Osteoblast (primary cell): ENCODE data around the gene CHCHD1. TPM values are rescaled to one million over a fixed set of nuclear protein-coding genes. Genes with fewer than 3 reads are reported as not detected.
A peak's percentile ranks its signal among the peaks of the same experiment; 100 is the strongest.
"Not testable (repeated sequence)": the region's sequence is repeated elsewhere in the genome, so short reads cannot be mapped to it uniquely, and the experiment has no call there.

ENCODE experiments used
- DNase-seq: peaks from one replicate; pipeline ENCODE4 v3.0.0; 2011; ENCODE audit warnings: low spot score, mixed read lengths; ENCODE audit not compliant: insufficient read length; ENCODE audit errors: missing footprints
- H2AFZ ChIP-seq: 2 replicates; pipeline ENCODE4 v1.6.0; 2011; ENCODE audit warnings: mild to moderate bottlenecking, low read length
- H3K27ac ChIP-seq: 2 replicates; pipeline ENCODE4 v1.5.1; 2011; ENCODE audit warnings: mild to moderate bottlenecking, low read depth, low read length, moderate library complexity
- H3K27me3 ChIP-seq: 2 replicates; pipeline ENCODE4 v1.6.0; 2012; ENCODE audit warnings: mild to moderate bottlenecking, control low read depth, inconsistent platforms, low read length, moderate library complexity; ENCODE audit not compliant: insufficient read depth
- H3K36me3 ChIP-seq: 2 replicates; pipeline ENCODE4 v1.5.1; 2011; ENCODE audit warnings: mild to moderate bottlenecking, low read length, control low read depth, moderate library complexity; ENCODE audit not compliant: insufficient read depth
- H3K4me1 ChIP-seq: 2 replicates; pipeline ENCODE4 v1.5.1; 2011; ENCODE audit warnings: mild to moderate bottlenecking, low read length, control low read depth, moderate library complexity; ENCODE audit not compliant: insufficient read depth
- H3K4me2 ChIP-seq: 2 replicates; pipeline ENCODE4 v1.6.0; 2011; ENCODE audit warnings: mild to moderate bottlenecking, low read length; ENCODE audit not compliant: insufficient read depth
- H3K4me3 ChIP-seq: fragments of 200-600 bp; sonication (generic); 3 replicates; pipeline ENCODE4 v1.5.1; 2012; ENCODE audit warnings: mild to moderate bottlenecking, low read length, inconsistent platforms; ENCODE audit not compliant: insufficient read depth
- H3K79me2 ChIP-seq: 2 replicates; pipeline ENCODE4 v1.6.0; 2012; ENCODE audit warnings: mild to moderate bottlenecking, low read length, control low read depth, inconsistent platforms; ENCODE audit not compliant: insufficient read depth
- H3K9me3 ChIP-seq: 2 replicates; pipeline ENCODE4 v1.5.1; 2011; ENCODE audit warnings: low read depth, low read length, control low read depth
- H4K20me1 ChIP-seq: 2 replicates; pipeline ENCODE4 v1.6.0; 2012; ENCODE audit warnings: mild to moderate bottlenecking, low read length, control low read depth; ENCODE audit not compliant: insufficient read depth
- CTCF ChIP-seq: IDR thresholded peaks from 2 replicates; pipeline ENCODE4 v1.5.1; 2011; ENCODE audit warnings: mild to moderate bottlenecking, low read depth, low read length, moderate library complexity; ENCODE audit errors: extremely low read depth
- small RNA-seq: library from RNA; depleted of rRNA; stranded (forward); fragments of <200 nt; gene quantifications from one replicate; pipeline ENCODE3, GENCODE V24; 2012
- total RNA-seq: library from RNA; depleted of rRNA; stranded (reverse); fragments of >200 nt; gene quantifications from 2 replicates; pipeline ENCODE4 v1.2.3, GENCODE V29; 2012

Gene CHCHD1
- total RNA-seq, 1 donor = 12.7 TPM

DNA sequence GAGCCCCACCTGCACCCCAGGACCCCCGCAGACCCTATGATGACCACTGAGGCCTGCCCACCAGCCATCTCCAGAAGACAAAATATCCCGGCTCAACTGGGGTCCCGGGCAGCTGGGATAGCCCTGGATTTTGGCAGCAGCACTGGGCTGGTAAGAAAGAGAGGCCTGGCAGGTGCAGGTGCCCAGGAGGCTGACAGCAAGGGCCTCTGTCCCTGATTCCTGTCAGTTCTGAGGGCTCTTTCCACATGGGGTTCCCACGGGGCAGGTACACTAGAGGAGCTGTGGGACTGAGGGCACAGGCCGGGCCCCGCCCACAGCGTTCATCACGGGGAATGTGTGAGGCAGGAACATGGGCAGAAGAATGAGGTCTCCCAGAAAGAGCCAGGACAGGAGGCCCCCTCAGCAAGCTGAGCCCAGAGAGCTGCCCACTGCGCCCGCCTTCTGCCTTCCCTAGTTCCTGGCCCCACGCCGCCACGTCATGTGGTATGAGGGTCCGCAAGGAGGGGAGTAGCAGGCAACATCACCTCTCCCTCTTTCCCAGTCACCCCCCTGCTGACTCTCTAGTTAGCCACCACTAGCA is 42.4 kb downstream of the CHCHD1 start:
- Histone ChIP-seq H4K20me1 (no peaks in the 10 kb centered on the region), H3K27me3 (no peaks in the 10 kb centered on the region), H3K4me1 (peaks cover 31% of the 10 kb centered on the region), H3K4me2 (no peak overlapping the region), H2AFZ (no peak overlapping the region), H3K4me3 (no peak overlapping the region), H3K36me3 (peaks cover 20% of the 10 kb centered on the region), H3K9me3 (no peaks in the 10 kb centered on the region), H3K27ac (no peak overlapping the region), H3K79me2 (no peaks in the 10 kb centered on the region)
- no peak for TF ChIP-seq CTCF
- peak; percentile 46 for DNase-seq

DNA sequence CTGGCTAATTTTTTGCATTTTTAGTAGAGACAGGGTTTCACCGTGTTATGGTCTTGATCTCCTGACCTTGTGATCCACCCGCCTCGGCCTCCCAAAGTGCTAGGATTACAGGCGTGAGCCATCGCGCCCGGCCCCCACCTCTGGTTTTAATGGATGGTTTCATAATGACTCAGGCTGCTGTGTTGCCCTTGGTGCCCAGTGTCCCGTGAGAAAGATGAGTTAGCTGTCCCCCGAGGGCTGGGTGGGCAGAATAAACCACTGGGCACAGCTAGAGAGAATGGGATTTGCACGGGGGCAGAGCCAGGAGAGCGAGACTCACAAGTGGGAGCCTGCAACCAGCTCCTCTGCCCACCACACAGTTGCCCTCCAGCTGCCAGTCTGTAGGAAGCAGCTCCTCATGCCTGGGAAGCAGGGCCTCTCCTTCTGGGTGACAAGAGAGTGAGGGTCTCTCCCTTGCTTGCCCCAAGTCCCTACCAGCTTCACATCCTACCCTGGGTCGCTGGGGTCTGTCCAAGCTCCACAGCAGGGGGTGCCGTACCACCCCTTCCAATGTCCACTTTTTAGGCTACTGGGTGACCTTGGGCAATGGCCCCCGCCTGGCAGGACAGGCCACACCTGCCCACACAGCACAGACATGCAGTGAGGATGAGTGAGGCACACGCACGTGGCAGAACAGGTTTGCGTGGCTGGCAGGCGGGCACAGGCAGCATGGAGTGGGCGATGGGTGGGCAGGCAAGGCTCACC is 45.7 kb downstream of the CHCHD1 start:
- H4K20me1 ChIP-seq = no peaks in the 10 kb centered on the region
- peak; percentile 95 for DNase-seq
- H3K4me3 ChIP-seq = peak overlapping the region; percentile 4
- no peaks in the 10 kb centered on the region for H3K9me3 ChIP-seq
- no peaks in the 10 kb centered on the region for H3K79me2 ChIP-seq
- no peak for TF ChIP-seq CTCF
- peak overlapping the region; percentile 48 for H3K27ac ChIP-seq
- H3K4me2 ChIP-seq = peak overlapping the region; percentile 47
- H3K4me1 ChIP-seq = peaks cover 24% of the 10 kb centered on the region
- peaks cover 15% of the 10 kb centered on the region for H3K36me3 ChIP-seq
- H2AFZ ChIP-seq = no peak overlapping the region
- no peaks in the 10 kb centered on the region for H3K27me3 ChIP-seq

GRCh38 chr10:73828161-73828560 is 46.3 kb downstream of the CHCHD1 start:
- no peak overlapping the region for H2AFZ ChIP-seq
- no peaks in the 10 kb centered on the region for H3K27me3 ChIP-seq
- H3K36me3 ChIP-seq = peaks cover 14% of the 10 kb centered on the region
- H3K4me1 ChIP-seq = peaks cover 24% of the 10 kb centered on the region
- H3K27ac ChIP-seq = peak overlapping the region; percentile 48
- H3K4me3 ChIP-seq = no peak overlapping the region
- no peaks in the 10 kb centered on the region for H3K79me2 ChIP-seq
- no peaks in the 10 kb centered on the region for H3K9me3 ChIP-seq
- DNase-seq = no peak
- no peak for TF ChIP-seq CTCF
- H4K20me1 ChIP-seq = no peaks in the 10 kb centered on the region
- H3K4me2 ChIP-seq = no peak overlapping the region

DNA sequence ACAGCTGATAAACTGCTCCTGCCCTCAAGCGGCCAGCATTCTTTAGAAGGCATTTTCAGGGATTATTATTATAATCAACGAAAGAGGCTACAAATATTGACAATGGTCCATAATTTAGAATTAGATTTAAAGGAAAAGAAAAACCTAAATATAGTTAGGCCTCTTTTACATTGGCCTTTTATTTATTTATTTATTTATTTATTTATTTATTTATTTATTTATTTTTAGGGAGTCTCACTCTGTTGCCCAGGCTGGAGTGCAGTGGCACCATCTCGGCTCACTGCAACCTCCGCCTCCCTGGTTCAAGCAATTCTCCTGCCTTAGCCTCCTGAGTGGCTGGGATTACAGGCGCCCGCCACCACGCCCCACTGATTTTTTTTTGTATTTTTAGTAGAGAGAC is 47.2 kb downstream of the CHCHD1 start:
- H2AFZ ChIP-seq, H3K79me2 ChIP-seq, DNase-seq, H4K20me1 ChIP-seq, H3K36me3 ChIP-seq, H3K4me3 ChIP-seq, H3K27me3 ChIP-seq, H3K4me2 ChIP-seq, H3K9me3 ChIP-seq, H3K27ac ChIP-seq: not testable (repeated sequence)
- peaks cover 24% of the 10 kb centered on the region for H3K4me1 ChIP-seq

Small RNA genes within 50 kb of the gene (small RNA-seq; reads per million reads assigned to genes)
- gene AC022400.4 = not detected
- not detected for gene AC022400.9
- not detected for gene ZSWIM8-AS1

Other genes starting within 250 kb of the CHCHD1 start
- gene USP54, start 190.7 kb upstream of the CHCHD1 start, total RNA-seq = 23.0 and 25.0 TPM in 2 replicates
- not detected in 2 replicates for gene MYOZ1, start 140.6 kb upstream of the CHCHD1 start, total RNA-seq
- gene SYNPO2L, start 126.0 kb upstream of the CHCHD1 start, total RNA-seq = under 0.01 TPM in 1 of 2 replicates, not detected in the other
- 3.5 and 4.0 TPM in 2 replicates for gene AGAP5, start 83.9 kb upstream of the CHCHD1 start, total RNA-seq
- gene SEC24C, start 37.7 kb upstream of the CHCHD1 start, total RNA-seq = 28.3 and 28.6 TPM in 2 replicates
- gene ZSWIM8, start 3.6 kb downstream of the CHCHD1 start, total RNA-seq = 63.1 and 76.7 TPM in 2 replicates
- gene NDST2, start 29.6 kb downstream of the CHCHD1 start, total RNA-seq = 30.4 and 35.8 TPM in 2 replicates
- gene CAMK2G, start 92.5 kb downstream of the CHCHD1 start, total RNA-seq = 22.4 and 28.3 TPM in 2 replicates
- gene PLAU, start 129.1 kb downstream of the CHCHD1 start, total RNA-seq = 27.9 and 40.7 TPM in 2 replicates
- 169 and 201 TPM in 2 replicates for gene VCL, start 216.1 kb downstream of the CHCHD1 start, total RNA-seq